Karpas-422 (cell line): ENCODE measurements around the gene ZNF609. TPM values are rescaled to one million over a fixed set of nuclear protein-coding genes. Genes with fewer than 3 reads are reported as not detected.
"Not testable (repeated sequence)": the region's sequence is repeated elsewhere in the genome, so short reads cannot be mapped to it uniquely, and the experiment has no call there.

Source experiments
- DNase-seq: peaks from one replicate; pipeline ENCODE4 v3.0.0-alpha.2; 2015
- H2AFZ ChIP-seq: fragments of 200-600 bp; sonication (generic); 2 replicates; pipeline ENCODE4 v1.6.1; 2014; ENCODE audit warnings: antibody characterized with exemption, low read length, mixed read lengths
- H3K27ac ChIP-seq: fragments of 200-600 bp; sonication (generic); 2 replicates; pipeline ENCODE4 v1.5.1; 2014; ENCODE audit warnings: mild to moderate bottlenecking, low read length, moderate library complexity
- H3K27me3 ChIP-seq: fragments of 200-600 bp; sonication (generic); 2 replicates; pipeline ENCODE4 v1.6.1; 2014; ENCODE audit warnings: low read length, mixed read lengths
- H3K36me3 ChIP-seq: fragments of 200-600 bp; sonication (generic); 2 replicates; pipeline ENCODE4 v1.6.1; 2014; ENCODE audit warnings: low read length, mixed read lengths; ENCODE audit not compliant: insufficient read depth
- H3K4me1 ChIP-seq: fragments of 200-600 bp; sonication (generic); 2 replicates; pipeline ENCODE4 v1.6.1; 2014; ENCODE audit warnings: mild to moderate bottlenecking, low read length, mixed read lengths
- H3K4me2 ChIP-seq: fragments of 200-600 bp; sonication (generic); 2 replicates; pipeline ENCODE4 v1.6.1; 2014; ENCODE audit warnings: low read length, low read depth, mild to moderate bottlenecking; ENCODE audit not compliant: poor library complexity, severe bottlenecking
- H3K4me3 ChIP-seq: fragments of 200-600 bp; sonication (generic); 2 replicates; pipeline ENCODE4 v1.5.1; 2014; ENCODE audit warnings: mild to moderate bottlenecking, antibody characterized with exemption, low read length, mixed read lengths
- H3K79me2 ChIP-seq: fragments of 200-600 bp; sonication (generic); 2 replicates; pipeline ENCODE4 v1.6.1; 2014; ENCODE audit warnings: mild to moderate bottlenecking, low read length, mixed read lengths
- H3K9ac ChIP-seq: fragments of 200-600 bp; sonication (generic); 2 replicates; pipeline ENCODE4 v1.6.0; 2014; ENCODE audit warnings: low read length
- H3K9me2 ChIP-seq: fragments of 200-600 bp; sonication (generic), shearing (Covaris generic); replicated peaks from 2 replicates; pipeline ENCODE4 v1.6.0; 2014; ENCODE audit warnings: mild to moderate bottlenecking, low read length, moderate library complexity; ENCODE audit not compliant: insufficient read depth
- H3K9me3 ChIP-seq: fragments of 300-700, 200-600 bp; sonication (generic); 2 replicates; pipeline ENCODE4 v1.6.1; 2014; ENCODE audit warnings: low read length, mixed read lengths
- H4K20me1 ChIP-seq: fragments of 200-600 bp; sonication (generic); 2 replicates; pipeline ENCODE4 v1.6.1; 2014; ENCODE audit warnings: mild to moderate bottlenecking, antibody characterized with exemption, low read length, low read depth; ENCODE audit not compliant: insufficient read depth
- total RNA-seq: library from RNA; depleted of rRNA; stranded (reverse); fragments of >200 nt; shearing (Covaris generic); gene quantifications from 2 replicates; pipeline ENCODE4 v1.2.3, GENCODE V29; 2014; ENCODE audit warnings: low replicate concordance

Gene ZNF609
- total RNA-seq, 1 experiment from 2014 or later: 26.7 TPM

- peak; percentile 66 for DNase-seq
- Histone ChIP-seq H3K4me3 (peak overlapping the region; percentile 48), H3K27ac (peak overlapping the region; percentile 87), H3K4me1 (peaks cover 55% of the 10 kb centered on the region), H3K9me2 (no peaks in the 10 kb centered on the region), H3K27me3 (no peaks in the 10 kb centered on the region), H3K9me3 (peaks cover 6% of the 10 kb centered on the region), H3K9ac (peak overlapping the region; percentile 50), H3K79me2 (peaks cover 89% of the 10 kb centered on the region), H3K36me3 (peaks cover 20% of the 10 kb centered on the region), H3K4me2 (peak overlapping the region; percentile 67), H4K20me1 (no peaks in the 10 kb centered on the region), H2AFZ (no peak overlapping the region)
Measured at GRCh38 chr15:64634027-64634426, 173.6 kb downstream of the ZNF609 start.

DNA sequence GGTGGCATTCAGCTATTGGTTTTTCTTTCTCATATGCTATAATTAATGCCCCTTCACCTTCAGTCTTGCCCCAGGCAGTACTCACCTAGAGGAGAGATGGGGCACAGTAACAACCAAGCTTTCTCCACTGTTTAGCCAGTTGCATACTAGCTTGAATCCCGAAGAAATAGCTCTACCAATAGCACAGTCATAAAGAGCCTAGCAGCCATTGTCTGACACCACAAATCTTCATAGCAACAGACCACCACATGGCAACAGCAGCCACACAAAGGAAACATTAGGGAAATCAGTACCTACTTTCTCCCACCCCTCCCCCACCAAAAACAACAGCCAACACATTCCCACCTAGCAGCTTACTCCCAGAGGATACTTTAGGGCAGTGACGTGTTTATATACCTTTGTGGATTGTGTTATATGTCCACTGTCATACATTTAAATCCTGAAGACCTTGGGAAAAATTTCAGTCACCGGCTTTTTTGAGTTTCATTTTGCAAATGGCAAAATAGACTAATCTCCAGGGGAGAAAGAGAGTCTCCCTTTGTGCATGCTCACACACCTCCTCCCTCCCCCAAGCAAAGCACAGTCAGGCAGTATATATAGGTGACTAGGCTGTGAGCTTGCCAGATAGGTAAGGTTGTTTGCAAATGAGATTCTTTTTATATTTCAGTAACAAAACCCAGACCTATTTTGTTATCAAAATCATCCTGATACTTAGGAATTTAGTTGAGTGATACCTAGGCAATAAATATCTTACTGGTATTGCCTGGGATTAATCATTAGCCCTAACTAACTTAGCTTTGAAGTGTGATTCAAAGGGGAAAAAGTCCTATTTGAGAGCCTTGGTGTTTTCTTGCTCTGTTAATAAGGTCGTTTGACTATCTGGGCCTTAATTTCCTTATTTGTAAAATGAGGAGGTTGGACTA is 174.5 kb downstream of the ZNF609 start:
- Histone ChIP-seq H3K9me2 (no peaks in the 10 kb centered on the region), H3K79me2 (peaks cover 89% of the 10 kb centered on the region), H3K4me2 (peak overlapping the region; percentile 67), H3K27ac (peak overlapping the region; percentile 87), H3K27me3 (no peaks in the 10 kb centered on the region), H3K4me1 (peaks cover 59% of the 10 kb centered on the region), H3K36me3 (peaks cover 20% of the 10 kb centered on the region), H3K4me3 (peak overlapping the region; percentile 48), H3K9ac (peak overlapping the region; percentile 50), H3K9me3 (peaks cover 6% of the 10 kb centered on the region), H2AFZ (no peak overlapping the region), H4K20me1 (no peaks in the 10 kb centered on the region)
- DNase-seq: peak; percentile 72

GRCh38 chr15:64635499-64636495 is 175.4 kb downstream of the ZNF609 start:
- Histone ChIP-seq H4K20me1 (no peaks in the 10 kb centered on the region), H3K4me3 (peak overlapping the region; percentile 48; the same call in 1 of the 2 replicates), H3K9ac (peak overlapping the region; percentile 50; the same call in 1 of the 2 replicates), H3K79me2 (peaks cover 90% of the 10 kb centered on the region), H3K36me3 (peaks cover 25% of the 10 kb centered on the region), H3K9me2 (no peaks in the 10 kb centered on the region), H3K27me3 (no peaks in the 10 kb centered on the region), H3K4me2 (peak overlapping the region; percentile 67), H3K4me1 (peaks cover 66% of the 10 kb centered on the region), H3K9me3 (peaks cover 6% of the 10 kb centered on the region), H2AFZ (no peak overlapping the region), H3K27ac (peak overlapping the region; percentile 87)
- no peak for DNase-seq

DNA sequence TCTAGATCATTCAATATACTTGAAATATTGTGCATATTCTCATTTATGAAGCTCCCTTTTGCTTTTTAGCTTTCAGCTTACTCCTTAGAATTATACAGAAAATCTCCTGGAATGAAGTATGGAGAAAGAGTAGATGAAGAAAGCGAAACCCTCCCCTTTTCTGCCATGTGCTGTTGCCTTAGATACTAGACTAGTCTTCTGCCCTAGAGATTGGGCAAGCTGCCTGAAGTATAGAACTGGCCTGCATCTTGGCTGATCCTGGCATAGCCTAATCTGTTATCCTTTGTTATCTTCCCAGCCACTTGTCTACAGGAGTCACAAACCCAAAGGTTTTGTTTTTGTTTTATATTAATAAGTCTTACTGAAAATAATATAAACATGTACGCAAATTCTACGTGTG is 176.2 kb downstream of the ZNF609 start:
- DNase-seq: no peak
- H3K27ac ChIP-seq: peak overlapping the region; percentile 87
- no peaks in the 10 kb centered on the region for H3K9me2 ChIP-seq
- H3K36me3 ChIP-seq: peaks cover 25% of the 10 kb centered on the region
- H3K4me3 ChIP-seq: no peak overlapping the region
- H3K4me2 ChIP-seq: no peak overlapping the region
- H3K79me2 ChIP-seq: peaks cover 90% of the 10 kb centered on the region
- peaks cover 61% of the 10 kb centered on the region for H3K4me1 ChIP-seq
- no peaks in the 10 kb centered on the region for H3K27me3 ChIP-seq
- H3K9ac ChIP-seq: no peak overlapping the region
- H2AFZ ChIP-seq: no peak overlapping the region
- no peaks in the 10 kb centered on the region for H4K20me1 ChIP-seq
- peaks cover 6% of the 10 kb centered on the region for H3K9me3 ChIP-seq

DNA sequence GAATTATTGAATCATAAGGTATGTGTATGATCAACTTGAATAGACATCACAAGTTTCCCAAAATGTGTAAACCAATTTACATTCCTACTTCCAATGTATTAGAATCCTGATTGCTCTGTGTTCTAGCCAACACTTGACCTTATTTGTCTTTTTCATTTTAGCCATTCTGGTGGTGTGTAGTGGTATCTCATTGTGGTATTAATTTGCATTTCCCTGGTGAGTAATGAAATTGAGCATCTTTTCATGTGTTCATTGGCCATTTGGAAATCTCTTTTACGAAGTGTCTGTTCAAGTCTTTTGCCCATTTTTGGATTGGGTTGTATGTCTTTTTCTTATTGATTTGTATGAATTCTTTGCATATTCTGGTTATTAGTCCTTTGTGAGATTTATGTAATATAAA is 177.0 kb downstream of the ZNF609 start:
- Histone ChIP-seq H3K36me3 (peaks cover 25% of the 10 kb centered on the region), H3K4me2 (no peak overlapping the region), H3K27ac (no peak overlapping the region), H4K20me1 (no peaks in the 10 kb centered on the region), H3K9ac (no peak overlapping the region), H3K9me2 (no peaks in the 10 kb centered on the region), H3K4me3 (no peak overlapping the region), H3K27me3 (no peaks in the 10 kb centered on the region), H3K9me3 (peaks cover 6% of the 10 kb centered on the region), H3K79me2 (peaks cover 91% of the 10 kb centered on the region), H3K4me1 (peaks cover 53% of the 10 kb centered on the region), H2AFZ (no peak overlapping the region)
- no peak for DNase-seq

GRCh38 chr15:64639744-64640143 is 179.4 kb downstream of the ZNF609 start:
- H3K9ac ChIP-seq, DNase-seq, H3K27me3 ChIP-seq, H3K27ac ChIP-seq, H2AFZ ChIP-seq, H4K20me1 ChIP-seq, H3K4me3 ChIP-seq, H3K4me2 ChIP-seq, H3K9me3 ChIP-seq, H3K9me2 ChIP-seq: not testable (repeated sequence)
- Histone ChIP-seq H3K4me1 (peaks cover 30% of the 10 kb centered on the region), H3K36me3 (peaks cover 25% of the 10 kb centered on the region), H3K79me2 (peaks cover 89% of the 10 kb centered on the region)

- Histone ChIP-seq H3K4me1 (peaks cover 24% of the 10 kb centered on the region), H2AFZ (no peak overlapping the region), H3K9me3 (peaks cover 6% of the 10 kb centered on the region), H3K36me3 (peaks cover 25% of the 10 kb centered on the region), H3K9me2 (no peaks in the 10 kb centered on the region), H3K4me3 (no peak overlapping the region), H3K27ac (no peak overlapping the region), H3K27me3 (no peaks in the 10 kb centered on the region), H3K9ac (no peak overlapping the region), H4K20me1 (no peaks in the 10 kb centered on the region), H3K79me2 (peaks cover 86% of the 10 kb centered on the region), H3K4me2 (no peak overlapping the region)
- no peak for DNase-seq
Measured at GRCh38 chr15:64640146-64640871, 179.9 kb downstream of the ZNF609 start.
